HG02759 (cell line): ENCODE results near the gene ZFPL1.
A peak's percentile ranks its signal among the peaks of the same experiment; 100 is the strongest.

ENCODE experiments used
- ATAC-seq: cut with Tn5 transposase; IDR thresholded peaks from one replicate; pipeline ENCODE4 v1.9.1; 2021; ENCODE audit warnings: mild to moderate bottlenecking, moderate library complexity; ENCODE audit not compliant: unreplicated experiment

The ZFPL1 gene

DNA sequence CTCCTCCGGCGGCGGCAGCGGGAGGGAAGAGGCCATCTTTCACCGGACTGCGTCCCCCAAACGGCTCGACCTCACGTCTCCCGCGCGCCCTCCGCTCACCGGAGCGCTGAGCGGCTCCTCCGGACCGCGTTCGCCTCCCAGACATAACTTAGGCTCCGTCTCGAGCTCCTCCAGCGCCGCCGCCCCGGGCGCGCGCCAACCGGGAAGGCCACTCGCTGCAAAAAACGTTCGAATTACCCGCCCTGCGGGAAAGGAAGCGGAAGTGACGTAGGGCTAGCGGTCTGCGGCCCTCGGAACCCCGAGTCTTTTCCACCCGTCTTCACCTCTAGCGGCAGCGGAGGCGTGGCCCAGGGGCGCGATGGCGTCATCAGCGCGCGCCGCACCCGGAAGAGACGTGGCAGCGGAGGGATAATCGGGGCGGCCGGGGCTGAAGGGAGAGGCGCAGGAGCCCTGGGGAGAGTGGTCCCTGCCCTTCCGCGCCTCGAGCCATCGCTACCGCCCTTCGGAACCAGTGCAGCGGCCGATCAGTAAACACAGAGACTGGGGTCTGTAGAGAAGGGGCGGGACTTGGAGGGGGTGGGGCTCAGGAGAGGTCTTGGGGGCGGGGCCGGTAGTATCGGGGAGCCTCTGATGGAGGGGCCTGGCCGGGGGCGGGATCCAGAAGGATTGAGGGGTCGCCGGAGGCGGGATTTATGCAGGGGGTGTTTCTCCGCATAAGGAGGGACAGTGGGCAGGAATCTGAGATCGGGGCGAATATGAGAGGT lies at the start of gene ZFPL1, which contains the start of gene CDCA5:
Gene ZFPL1 (plus strand): TSS at position 389 of the 764 bp plus-strand sequence. CDS start 477 bp downstream, outside the sequence.
Gene CDCA5 (minus strand): TSS at position 207 of the 764 bp plus-strand sequence. CDS start 62 bp downstream, at position 145.
- ATAC-seq = peak; percentile 84

DNA sequence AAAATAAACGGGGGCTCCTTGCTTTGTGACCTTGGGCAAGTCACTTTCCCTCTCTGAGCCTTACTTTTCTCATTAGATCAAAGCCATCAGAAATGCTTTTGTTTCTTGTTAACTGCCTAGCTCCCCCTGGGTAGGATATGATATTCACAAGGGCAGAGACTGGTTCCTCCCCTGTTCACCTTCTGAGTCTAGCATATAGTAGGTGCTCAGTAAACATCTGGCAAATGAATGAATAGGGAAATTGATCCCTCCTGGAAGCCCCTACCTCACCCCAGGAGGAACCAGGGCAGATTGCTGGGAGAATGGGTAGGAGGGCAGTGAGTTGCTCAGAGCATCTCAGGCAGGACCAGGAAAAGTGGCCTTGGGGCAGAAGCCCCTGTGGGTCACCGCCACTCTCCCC lies 49.6 kb upstream of the ZFPL1 start:
- no peak for ATAC-seq

DNA sequence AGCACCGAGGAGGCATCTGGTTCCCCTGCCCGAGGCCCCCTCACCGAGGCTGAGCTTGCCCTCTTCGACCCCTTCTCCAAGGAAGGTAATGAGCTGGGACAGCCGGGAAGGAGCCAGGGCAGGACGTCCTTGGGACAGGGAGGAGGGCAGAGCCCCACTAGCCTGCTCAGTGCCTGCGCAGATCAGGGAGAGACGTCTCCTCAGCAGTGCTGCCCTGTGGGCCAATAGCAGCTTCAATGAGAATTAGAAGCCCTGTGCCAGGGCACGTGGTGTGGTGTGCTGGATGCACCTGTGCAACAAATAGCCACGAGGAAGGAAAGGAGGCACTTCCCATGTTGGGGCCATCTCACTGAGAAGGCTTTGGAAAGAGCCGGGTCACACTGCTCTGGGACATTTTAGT lies 48.4 kb upstream of the ZFPL1 start:
- ATAC-seq = no peak

GRCh38 chr11:65036931-65037330 lies 47.1 kb upstream of the ZFPL1 start:
- ATAC-seq = no peak

DNA sequence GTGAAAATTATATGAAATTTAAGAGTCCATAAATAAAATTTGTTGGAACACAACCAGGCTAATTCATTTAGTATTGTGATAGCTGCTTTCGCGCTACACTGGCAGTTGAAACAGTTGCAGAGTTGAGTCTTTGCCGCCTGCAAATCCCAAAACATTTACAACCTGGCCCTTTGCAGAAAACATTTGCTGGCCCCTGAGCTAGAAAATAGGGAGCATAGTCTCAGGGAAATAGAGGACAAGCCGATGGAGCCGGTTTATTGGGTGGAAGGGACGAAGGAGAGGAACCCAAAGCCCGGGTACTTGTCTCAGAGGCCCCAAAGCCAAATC lies 43.5 kb upstream of the ZFPL1 start:
- no peak for ATAC-seq

GRCh38 chr11:65040847-65041622 lies 43.0 kb upstream of the ZFPL1 start, which contains the start of gene SAC3D1:
Gene SAC3D1 (plus strand): TSS chr11:65041210. CDS start chr11:65041293, 83 bp downstream.
- peak; percentile 87 for ATAC-seq

GRCh38 chr11:65042891-65043290 lies 41.1 kb upstream of the ZFPL1 start:
- ATAC-seq = no peak

DNA sequence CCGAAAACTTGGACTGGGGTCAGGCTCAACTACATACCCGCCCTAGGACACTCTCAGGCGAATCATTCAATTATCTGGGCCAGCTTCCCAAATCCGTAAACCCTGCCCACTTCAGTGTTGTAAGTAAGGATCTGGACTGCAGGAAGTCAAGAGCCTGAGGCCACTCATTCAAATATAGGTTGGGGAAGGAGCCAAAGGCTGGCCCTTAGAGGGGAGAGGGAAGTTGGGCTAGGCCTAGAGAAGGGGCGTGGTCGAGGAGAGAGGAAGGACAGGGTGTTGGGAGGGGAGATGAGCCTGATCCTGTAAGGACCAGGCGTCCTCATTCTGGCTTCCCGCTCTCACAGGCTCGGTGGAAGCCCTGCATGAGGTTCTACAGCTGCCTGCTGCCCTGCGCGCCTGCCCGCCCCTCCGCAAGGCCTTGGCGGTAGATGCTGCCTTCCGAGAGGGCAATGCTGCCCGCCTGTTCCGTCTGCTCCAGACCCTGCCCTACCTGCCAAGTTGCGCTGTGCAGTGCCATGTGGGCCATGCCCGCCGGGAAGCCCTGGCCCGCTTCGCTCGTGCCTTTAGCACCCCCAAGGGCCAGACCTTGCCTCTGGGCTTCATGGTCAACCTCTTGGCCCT lies 40.0 kb upstream of the ZFPL1 start:
- ATAC-seq = no peak

DNA sequence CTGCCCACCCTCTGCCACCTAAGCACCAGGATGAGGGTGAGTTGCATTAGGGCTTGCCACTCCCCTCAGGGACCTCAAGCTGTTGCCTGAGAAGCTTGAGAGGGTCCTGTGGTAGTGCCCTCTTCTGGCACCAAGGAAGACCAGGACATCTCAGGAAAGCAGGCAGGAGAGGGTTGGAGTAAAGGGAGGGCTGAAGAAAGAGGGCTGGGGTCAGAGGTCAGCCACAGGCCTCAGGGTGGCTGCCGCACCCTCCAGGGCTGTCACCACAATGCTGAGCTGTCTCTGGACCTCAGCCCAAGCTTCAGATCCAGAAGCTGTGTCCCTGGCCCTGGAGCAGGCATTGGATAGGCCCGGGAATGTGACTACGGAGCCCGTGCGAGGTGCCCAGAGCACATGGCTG lies 39.0 kb upstream of the ZFPL1 start:
- no peak for ATAC-seq

GRCh38 chr11:65045728-65046127 lies 38.3 kb upstream of the ZFPL1 start:
- ATAC-seq = no peak

DNA sequence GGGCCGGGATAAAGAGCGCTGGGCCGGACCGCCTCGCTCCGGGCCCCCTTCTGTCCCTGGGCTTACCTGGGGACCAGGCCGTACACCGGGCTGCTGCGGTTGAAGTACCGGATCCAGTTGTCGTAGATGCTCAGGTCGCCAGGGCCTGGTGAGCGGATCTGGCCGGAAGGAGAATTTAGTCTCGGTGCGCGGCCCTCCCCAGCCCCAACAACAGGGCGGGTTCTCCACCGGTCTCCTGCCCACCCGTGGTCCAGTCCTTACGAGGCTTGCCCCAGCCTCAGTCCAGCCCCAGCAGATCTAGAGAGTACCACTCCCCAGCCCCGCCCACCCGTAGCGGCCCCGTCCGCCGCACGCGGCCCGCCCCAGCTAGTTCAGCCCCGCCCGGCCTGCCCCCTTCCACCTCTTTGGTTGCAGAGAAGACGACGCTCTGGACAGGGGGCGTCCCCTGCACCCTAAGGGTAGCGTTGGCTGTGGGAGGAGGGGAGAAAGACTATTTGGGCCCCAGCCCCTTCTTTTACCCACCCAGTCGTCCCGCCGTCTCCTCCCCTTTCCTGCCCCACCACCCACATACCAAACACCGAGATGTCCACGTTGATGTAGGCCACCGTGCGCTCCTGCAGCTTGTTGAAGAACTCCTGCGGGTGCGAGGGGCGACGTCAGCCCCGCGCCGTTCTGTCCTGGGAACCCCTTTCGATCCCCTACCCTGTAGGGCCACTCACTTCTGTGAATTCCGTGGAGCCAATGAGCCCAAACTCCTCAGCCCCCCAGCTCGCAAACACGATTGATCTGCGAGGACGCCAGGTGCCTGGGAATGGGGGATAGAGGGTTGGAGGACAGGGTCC lies 36.2 kb upstream of the ZFPL1 start:
- ATAC-seq = no peak

- no peak for ATAC-seq
Observed at GRCh38 chr11:65051398-65051858, 32.6 kb upstream of the ZFPL1 start.

DNA sequence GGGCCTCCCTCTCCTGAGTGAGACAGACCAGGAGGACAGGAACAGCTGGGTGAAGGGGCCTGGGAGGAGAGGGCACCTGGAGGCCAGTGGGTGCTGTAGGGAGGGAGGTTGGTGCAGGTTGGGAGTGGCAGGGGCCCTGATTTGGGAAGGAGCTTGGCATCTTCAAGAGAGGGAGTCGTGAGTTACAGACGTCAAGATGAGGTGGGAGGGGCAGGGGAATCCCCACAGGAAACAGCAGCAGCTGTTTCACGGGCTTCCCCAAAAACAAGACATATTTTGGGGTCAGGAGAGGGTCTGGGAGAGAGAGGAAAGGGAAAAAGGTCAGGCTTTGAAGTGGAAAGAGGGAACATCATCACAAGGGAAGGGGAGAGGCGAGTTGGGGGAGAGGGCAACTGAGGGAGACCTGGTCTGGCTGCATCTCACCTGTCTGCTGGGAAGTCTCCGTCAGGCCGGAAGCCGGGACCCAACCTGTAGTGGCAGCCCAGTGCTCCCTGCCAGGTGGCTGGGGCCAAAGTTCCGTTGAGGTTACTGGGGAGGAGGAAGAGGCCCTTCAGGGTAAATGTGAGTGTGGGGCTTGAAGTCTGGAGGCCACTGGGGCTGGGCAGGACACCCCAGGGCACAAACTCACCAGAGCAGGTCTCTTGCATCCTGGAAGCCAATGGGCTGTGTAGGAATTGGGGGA lies 30.1 kb upstream of the ZFPL1 start:
- ATAC-seq = no peak

DNA sequence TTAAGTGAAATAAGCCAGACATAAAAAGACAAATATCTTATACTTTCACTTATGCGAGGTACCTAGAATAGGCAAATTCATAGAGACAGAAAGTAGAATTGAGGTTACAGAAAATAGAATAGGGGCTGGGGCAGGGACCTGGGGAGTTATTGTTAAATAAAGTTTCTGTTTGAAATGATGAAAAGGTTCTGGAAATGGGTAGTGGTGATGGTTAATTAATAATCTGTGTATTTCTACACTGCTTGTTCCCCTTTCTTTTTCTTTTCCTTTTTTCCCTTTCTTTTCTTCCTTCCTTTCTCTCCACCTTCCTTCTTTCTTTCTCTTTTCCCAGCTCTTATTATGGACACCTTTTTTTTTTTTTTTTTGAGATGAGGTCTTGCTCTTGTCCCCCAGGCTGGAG lies 28.5 kb upstream of the ZFPL1 start:
- ATAC-seq = no peak

GRCh38 chr11:65056999-65057398 lies 27.0 kb upstream of the ZFPL1 start:
- no peak for ATAC-seq

- no peak for ATAC-seq
Observed at GRCh38 chr11:65057526-65057925, 26.5 kb upstream of the ZFPL1 start.

DNA sequence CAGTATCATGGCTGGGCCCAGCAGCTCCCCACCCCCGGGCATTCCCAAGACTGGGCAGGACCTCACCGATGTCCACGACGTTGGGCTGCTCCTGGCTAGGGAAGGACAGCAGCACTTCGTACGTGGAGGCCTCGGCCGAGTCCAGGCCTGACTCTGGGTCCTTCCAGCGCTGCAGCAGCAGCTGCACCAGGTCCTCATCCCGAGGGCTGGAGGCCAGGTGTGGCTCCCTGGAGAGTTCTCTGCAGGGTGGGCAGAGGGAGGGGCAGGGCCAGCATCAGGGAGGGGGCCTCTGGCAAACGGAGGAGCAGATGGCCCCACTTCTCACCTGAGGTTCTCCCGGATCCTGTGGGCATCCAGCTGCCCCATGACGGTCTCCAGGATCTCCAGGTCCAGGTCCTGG lies 26.0 kb upstream of the ZFPL1 start:
- ATAC-seq = no peak

DNA sequence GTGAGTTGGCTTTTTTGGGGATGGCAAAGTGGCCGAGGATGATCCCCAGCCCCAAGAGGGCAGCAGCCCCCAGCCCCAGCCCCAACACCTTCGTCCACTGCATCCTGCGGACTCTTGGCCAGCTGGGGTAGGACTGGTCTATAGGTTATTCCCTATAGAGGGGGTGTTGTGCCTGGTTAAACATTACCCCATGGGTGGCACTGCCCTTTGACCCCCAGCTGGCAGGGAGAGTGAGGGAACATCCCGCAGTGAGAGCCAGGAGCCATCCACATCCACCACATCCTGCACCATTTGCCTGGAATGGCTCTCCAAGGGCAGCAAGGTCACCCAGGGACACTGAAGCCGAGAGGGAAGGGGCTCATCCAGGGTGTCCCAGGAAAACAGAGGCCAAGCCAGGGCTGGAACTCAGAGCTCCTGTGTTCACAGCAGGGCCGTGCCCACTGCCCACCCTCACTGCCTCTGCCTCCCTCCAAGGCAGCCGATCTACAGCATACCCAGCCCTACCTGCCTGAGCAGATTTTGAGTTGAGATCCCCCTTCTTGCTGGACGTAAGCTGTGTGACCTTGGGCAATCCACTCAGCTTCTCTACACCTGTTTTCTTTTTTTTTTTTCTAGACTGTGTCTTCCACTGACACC lies 25.5 kb upstream of the ZFPL1 start, which contains the start of gene NAALADL1:
Gene NAALADL1 (minus strand): TSS at position 135 of the 636 bp plus-strand sequence. CDS start 32 bp downstream, at position 103.
- ATAC-seq = no peak

DNA sequence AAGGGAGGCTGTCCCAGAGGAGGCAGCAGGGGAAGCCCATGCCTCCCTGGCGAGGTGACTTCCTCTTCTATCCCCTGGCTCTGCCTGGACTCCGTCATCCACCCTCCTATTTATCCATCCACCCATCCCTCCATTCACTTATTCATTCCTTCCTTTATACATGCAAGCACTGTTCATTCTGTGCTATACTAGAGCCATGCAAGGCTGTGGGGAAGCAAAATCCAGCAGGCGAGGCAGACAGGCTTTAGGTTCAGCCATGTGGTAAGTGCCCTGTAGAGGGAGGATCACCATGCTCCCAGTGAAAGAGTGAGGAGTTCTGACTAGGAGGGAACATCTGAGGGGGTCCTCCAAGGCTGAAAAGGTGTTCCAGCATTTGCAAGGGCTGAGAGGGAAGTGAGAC lies 24.5 kb upstream of the ZFPL1 start:
- no peak for ATAC-seq
